Ovary (tissue), 9 donors: ENCODE results near the gene TRAF3IP1. TPM values are rescaled to one million over a fixed set of nuclear protein-coding genes. Genes with fewer than 3 reads are reported as not detected.

Experiments
- DNase-seq, 5 donors: peaks; one replicate each; pipeline ENCODE4 v3.0.0-alpha.2; 2019 to 2020
- H3K27ac ChIP-seq, 2 donors: fragments of 200-600 bp; one replicate each; pipeline versions ENCODE4 v1.5.1 to v1.8.0; 2019 to 2022
- H3K27me3 ChIP-seq: fragments of 200-600 bp; one replicate; pipeline ENCODE4 v1.8.0; 2022
- H3K36me3 ChIP-seq: fragments of 200-600 bp; sonication (generic); one replicate; pipeline ENCODE4 v1.5.1; 2019
- H3K4me1 ChIP-seq: one replicate; pipeline ENCODE4 v1.8.1; 2013; ENCODE audit warnings: mild to moderate bottlenecking, moderate library complexity; ENCODE audit not compliant: insufficient read depth
- H3K4me3 ChIP-seq: fragments of 200-600 bp; sonication (generic); one replicate; pipeline ENCODE4 v1.5.1; 2017
- H3K9me3 ChIP-seq, 2 donors: fragments of 200-600 bp in 1 of 2; sonication (generic) in 1 of 2; one replicate each; pipeline versions ENCODE4 v1.5.1 to v1.8.1; 2013 to 2019; ENCODE audit warnings: mild to moderate bottlenecking in 1 of 2, moderate library complexity in 1 of 2
- CTCF ChIP-seq, 3 donors: fragments of 450-650 bp in 2 of 3; fragments of 200-600 bp in 1 of 3; IDR thresholded peaks; one replicate each; pipeline versions ENCODE4 v1.5.1 to v1.8.0; 2016 to 2022; ENCODE audit warnings: antibody characterized with exemption in 3 of 3, mild to moderate bottlenecking in 1 of 3
- EP300 ChIP-seq: sonication (generic); formaldehyde crosslinking; IDR thresholded peaks from one replicate; pipeline ENCODE4 v1.6.1; 2017; ENCODE audit warnings: antibody characterized with exemption
- POLR2A ChIP-seq: fragments of 450-650 bp; IDR thresholded peaks from one replicate; pipeline ENCODE4 v1.6.1; 2017; ENCODE audit warnings: antibody characterized with exemption, mild to moderate bottlenecking, moderate library complexity
- WGBS, 3 donors: extraction: QIAGEN DNeasy Blood & Tissue Kit in 1 of 3; methylation state at CpG; one replicate each; pipeline versions ENCODE4 v1.1.5 to v1.1.7; 2013 to 2017; 5-methylcytosine and 5-hydroxymethylcytosine counted together
- intact Hi-C, 4 donors: fragments of 100-400 bp; cut with DNase I; formaldehyde crosslinking; loops; one replicate each; pipeline versions ENCODE4 v1.11.0 to v1.15.1; 2022 to 2023
- polyA plus RNA-seq, 2 donors: library from polyadenylated mRNA; stranded (reverse); fragments of 200-250 nt in 1 of 2; fragments of 350-450 nt in 1 of 2; fragmentation: Illumina TruSeq in 1 of 2; extraction: RNeasy Lipid Tissue Mini Kit (QIAGEN cat#74804) in 1 of 2; gene quantifications; one replicate each; pipeline ENCODE4 v1.2.3, GENCODE V29; 2013 to 2014
- total RNA-seq, 7 donors: library from RNA; depleted of rRNA in 2 of 7; stranded (reverse); fragments of >200 nt in 2 of 7; fragmentation: NEBNext Ultra II Directional in 3 of 7; extraction: Animal tissue kit (Norgen Biotek cat#: 25700) in 3 of 7; gene quantifications; one replicate each; pipeline versions ENCODE4 v1.1.0 to v1.2.4, GENCODE V29; 2016 to 2023
- donor health status: DM: no; HTN: no; CAD: no; lungs with moderate emphysema.
- donor health status: DM: no; HTN: no; CAD: no.
- donor health status: Bipolar disorder and iron deficiency.
- donor health status: DM: yes; HTN: yes; CAD: no.
- donor health status: DM: no; HTN: no; CAD: no.
- donor health status: DM: yes; HTN: yes; CAD: no.

TRAF3IP1 gene
- total and polyA plus RNA-seq, 9 donors = 7.0 to 29.2 (median 19.1) TPM

GRCh38 chr2:238290715-238291549, 29.4 kb upstream of the TRAF3IP1 start:
- intact Hi-C loops = no loop called here
- no peaks in the 10 kb centered on the region for H3K9me3 ChIP-seq
- WGBS, 3 donors = 88 to 94% (median 92%) methylated on average over 5 of the region's 5 CpGs
- no peak overlapping the region for H3K27ac ChIP-seq
- no peaks in the 10 kb centered on the region for H3K27me3 ChIP-seq
- peak in 1 of 5 donors; percentile 46 for DNase-seq
- H3K36me3 ChIP-seq = no peaks in the 10 kb centered on the region
- TF ChIP-seq POLR2A (no peak), EP300 (no peak), CTCF (IDR thresholded peaks at IDR 0.05) (no peak)
- peaks cover 6% of the 10 kb centered on the region for H3K4me1 ChIP-seq
- no peak overlapping the region for H3K4me3 ChIP-seq

- peak in 1 of 5 donors; percentile 38 for DNase-seq
- Histone ChIP-seq H3K9me3 (no peaks in the 10 kb centered on the region), H3K36me3 (no peaks in the 10 kb centered on the region), H3K4me3 (no peak overlapping the region), H3K4me1 (peaks cover 6% of the 10 kb centered on the region), H3K27me3 (no peaks in the 10 kb centered on the region), H3K27ac (no peak overlapping the region)
- intact Hi-C loops = no loop called here
- WGBS, 3 donors = 93 to 97% (median 93%) methylated on average over 8 of the region's 8 CpGs
- no peak for TF ChIP-seq POLR2A
- no peak for TF ChIP-seq EP300
- no peak for TF ChIP-seq CTCF (IDR thresholded peaks at IDR 0.05)
These were observed 28.6 kb upstream of the TRAF3IP1 start for GRCh38 chr2:238291550-238292281.

- no peaks in the 10 kb centered on the region for H3K9me3 ChIP-seq
- peak in 1 of 5 donors; percentile 23 for DNase-seq
- no peak overlapping the region for H3K4me3 ChIP-seq
- H3K27me3 ChIP-seq = no peaks in the 10 kb centered on the region
- H3K4me1 ChIP-seq = no peaks in the 10 kb centered on the region
- WGBS, 3 donors = 79 to 87% (median 82%) methylated on average over 9 of the region's 9 CpGs
- H3K27ac ChIP-seq = no peak overlapping the region
- H3K36me3 ChIP-seq = no peaks in the 10 kb centered on the region
- intact Hi-C loops = no loop called here
- no peak for TF ChIP-seq POLR2A
- TF ChIP-seq CTCF (IDR thresholded peaks at IDR 0.05) = no peak
- no peak for TF ChIP-seq EP300
These were observed 26.3 kb upstream of the TRAF3IP1 start for GRCh38 chr2:238294046-238294392.

- Histone ChIP-seq H3K4me3 (no peak overlapping the region), H3K27ac (no peak overlapping the region), H3K27me3 (no peaks in the 10 kb centered on the region), H3K36me3 (no peaks in the 10 kb centered on the region), H3K9me3 (no peaks in the 10 kb centered on the region), H3K4me1 (no peaks in the 10 kb centered on the region)
- intact Hi-C loops = no loop called here
- WGBS, 3 donors = 81 to 85% (median 83%) methylated on average over 17 of the region's 17 CpGs
- DNase-seq = peak in 1 of 5 donors; percentile 19
- no peak for TF ChIP-seq CTCF (IDR thresholded peaks at IDR 0.05)
These were observed 25.8 kb upstream of the TRAF3IP1 start for GRCh38 chr2:238294393-238295143.
